Activated naive CD8-positive, alpha-beta T cell treated with anti-CD3 and anti-CD28 coated beads, Interleukin-2, amount 50 U/mL, for 24 hours (primary cell): ENCODE results near the gene PTPRH.
"Not testable (repeated sequence)": the region's sequence is repeated elsewhere in the genome, so short reads cannot be mapped to it uniquely, and the experiment has no call there.

Experiments used
- ATAC-seq: fragments of 150-1000 bp; cut with Tn5 transposase; one replicate; pipeline ENCODE4 v1.10.0; 2021
- DNase-seq: peaks from one replicate; pipeline ENCODE4 v3.0.0; 2021
- H3K27ac Mint-ChIP-seq: one replicate; pipeline ENCODE4 v1.8.0; 2021; ENCODE audit warnings: mild to moderate bottlenecking, mixed read lengths
- H3K27me3 Mint-ChIP-seq: one replicate; pipeline ENCODE4 v1.8.0; 2021; ENCODE audit warnings: mixed read lengths
- H3K36me3 Mint-ChIP-seq: one replicate; pipeline ENCODE4 v1.8.0; 2021; ENCODE audit warnings: low read depth, mixed read lengths
- H3K4me1 Mint-ChIP-seq: one replicate; pipeline ENCODE4 v1.8.0; 2021; ENCODE audit warnings: mixed read lengths
- H3K4me3 Mint-ChIP-seq: one replicate; pipeline ENCODE4 v1.8.0; 2021; ENCODE audit warnings: mild to moderate bottlenecking, moderate library complexity, mixed read lengths
- H3K9me3 Mint-ChIP-seq: one replicate; pipeline ENCODE4 v1.8.0; 2021; ENCODE audit warnings: mixed read lengths

The PTPRH gene

GRCh38 chr19:55172741-55173140, 36.6 kb downstream of the PTPRH start:
- Mint-ChIP-seq H3K9me3 (no peaks in the 10 kb centered on the region), H3K4me1 (peaks cover 2% of the 10 kb centered on the region), H3K36me3 (no peaks in the 10 kb centered on the region), H3K27me3 (peaks cover 74% of the 10 kb centered on the region), H3K4me3 (peak overlapping the region; percentile 4), H3K27ac (no peak overlapping the region)
- DNase-seq (no peak), ATAC-seq (no peak)

DNA sequence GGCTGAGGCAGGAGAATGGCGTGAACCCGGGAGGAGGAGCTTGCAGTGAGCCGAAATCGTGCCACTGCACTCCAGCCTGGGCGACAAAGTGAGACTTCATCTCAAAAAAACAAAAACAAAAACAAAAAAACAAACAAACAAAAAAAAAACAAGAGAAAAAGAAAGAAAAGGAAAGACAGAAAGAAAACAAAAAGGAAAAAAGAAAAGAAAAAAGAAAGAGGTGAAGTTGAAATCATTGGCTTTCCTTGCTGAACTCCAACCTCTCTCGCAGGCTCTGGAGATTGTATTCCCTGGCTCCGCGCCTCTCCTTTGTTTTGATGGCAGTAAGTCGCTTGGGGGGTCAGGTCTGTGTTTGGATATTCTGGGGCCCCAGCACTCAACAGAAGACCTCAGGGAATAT, 37.0 kb downstream of the PTPRH start:
- not testable (repeated sequence) for DNase-seq, ATAC-seq, H3K27ac Mint-ChIP-seq

GRCh38 chr19:55171440-55171839, 37.9 kb downstream of the PTPRH start:
- Mint-ChIP-seq H3K4me1 (peaks cover 9% of the 10 kb centered on the region), H3K4me3 (no peak overlapping the region), H3K27ac (no peak overlapping the region), H3K27me3 (peaks cover 77% of the 10 kb centered on the region), H3K9me3 (no peaks in the 10 kb centered on the region), H3K36me3 (no peaks in the 10 kb centered on the region)
- DNase-seq (no peak), ATAC-seq (no peak)

More for the DNA sequence above, 37.0 kb downstream of the PTPRH start:
- H3K36me3 Mint-ChIP-seq, H3K4me1 Mint-ChIP-seq, H3K9me3 Mint-ChIP-seq: not testable (repeated sequence)
- peaks cover 77% of the 10 kb centered on the region for H3K27me3 Mint-ChIP-seq
- H3K4me3 Mint-ChIP-seq = peak overlapping the region; percentile 4

- no peak overlapping the region for H3K4me3 Mint-ChIP-seq
- H3K36me3 Mint-ChIP-seq = no peaks in the 10 kb centered on the region
- H3K27ac Mint-ChIP-seq = no peak overlapping the region
- peaks cover 77% of the 10 kb centered on the region for H3K27me3 Mint-ChIP-seq
- ATAC-seq (no peak), DNase-seq (no peak)
- no peaks in the 10 kb centered on the region for H3K9me3 Mint-ChIP-seq
- peaks cover 12% of the 10 kb centered on the region for H3K4me1 Mint-ChIP-seq
Measured at GRCh38 chr19:55169136-55169535, 40.2 kb downstream of the PTPRH start.

DNA sequence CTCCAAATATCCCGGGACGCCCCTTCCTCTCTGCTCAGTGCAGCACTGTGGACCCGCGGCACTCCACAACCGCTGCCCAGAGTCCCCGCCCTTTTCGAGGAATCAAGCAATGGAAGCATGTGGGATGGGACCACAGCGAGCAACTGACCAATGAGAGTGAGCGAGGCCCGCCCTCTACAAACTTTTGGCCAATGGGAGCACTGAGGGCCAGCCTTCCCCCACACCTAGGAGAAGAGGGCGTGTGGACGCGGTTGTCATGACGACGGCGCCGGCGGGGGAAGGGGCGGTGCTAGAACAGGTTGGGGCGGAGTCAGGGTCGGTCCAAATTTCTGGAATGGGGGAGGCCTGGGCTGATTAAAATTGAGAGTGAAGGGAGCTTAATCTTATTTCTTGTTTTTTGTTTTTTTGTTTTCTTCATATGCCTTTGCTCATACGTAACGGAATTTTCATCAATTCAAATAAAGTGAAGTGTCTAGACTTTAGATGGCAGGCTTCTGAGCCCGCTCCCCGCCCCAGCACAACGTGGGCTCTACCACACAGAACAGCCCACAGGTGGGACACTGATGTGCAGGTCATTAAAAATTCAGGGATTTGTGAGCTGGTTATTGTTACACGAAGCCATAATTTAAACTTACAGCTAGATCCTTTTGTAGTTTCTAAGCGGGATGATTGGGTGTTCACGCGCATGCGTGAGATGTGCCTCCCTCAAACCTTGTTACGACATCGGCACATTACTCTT, 42.6 kb downstream of the PTPRH start, which contains the start of gene DNAAF3:
DNAAF3 (minus strand) TSS at position 84 of the 739 bp plus-strand sequence. CDS start 200 bp downstream, outside the sequence.
- H3K4me3 Mint-ChIP-seq = peak within 1 kb of the TSS; percentile 39
- peak; percentile 91 for ATAC-seq
- H3K27me3 Mint-ChIP-seq = peaks cover 73% of the 10 kb centered on the region
- no peaks in the 10 kb centered on the region for H3K36me3 Mint-ChIP-seq
- H3K27ac Mint-ChIP-seq = peak within 1 kb of the TSS; percentile 34
- H3K9me3 Mint-ChIP-seq = no peaks in the 10 kb centered on the region
- H3K4me1 Mint-ChIP-seq = peaks cover 11% of the 10 kb centered on the region
- peak; percentile 76 for DNase-seq

GRCh38 chr19:55165952-55166529, 43.3 kb downstream of the PTPRH start:
- Mint-ChIP-seq H3K4me3 (peak overlapping the region; percentile 39), H3K9me3 (no peaks in the 10 kb centered on the region), H3K27ac (peak overlapping the region; percentile 34), H3K4me1 (peaks cover 11% of the 10 kb centered on the region), H3K27me3 (peaks cover 69% of the 10 kb centered on the region), H3K36me3 (no peaks in the 10 kb centered on the region)
- ATAC-seq (peak; percentile 67), DNase-seq (peak; percentile 47)

- H3K36me3 Mint-ChIP-seq = no peaks in the 10 kb centered on the region
- no peak for DNase-seq
- H3K27ac Mint-ChIP-seq = no peak overlapping the region
- ATAC-seq = no peak
- H3K4me3 Mint-ChIP-seq = no peak overlapping the region
- peaks cover 8% of the 10 kb centered on the region for H3K4me1 Mint-ChIP-seq
- H3K27me3 Mint-ChIP-seq = peaks cover 66% of the 10 kb centered on the region
- no peaks in the 10 kb centered on the region for H3K9me3 Mint-ChIP-seq
Measured at GRCh38 chr19:55161571-55162322, 47.6 kb downstream of the PTPRH start.

DNA sequence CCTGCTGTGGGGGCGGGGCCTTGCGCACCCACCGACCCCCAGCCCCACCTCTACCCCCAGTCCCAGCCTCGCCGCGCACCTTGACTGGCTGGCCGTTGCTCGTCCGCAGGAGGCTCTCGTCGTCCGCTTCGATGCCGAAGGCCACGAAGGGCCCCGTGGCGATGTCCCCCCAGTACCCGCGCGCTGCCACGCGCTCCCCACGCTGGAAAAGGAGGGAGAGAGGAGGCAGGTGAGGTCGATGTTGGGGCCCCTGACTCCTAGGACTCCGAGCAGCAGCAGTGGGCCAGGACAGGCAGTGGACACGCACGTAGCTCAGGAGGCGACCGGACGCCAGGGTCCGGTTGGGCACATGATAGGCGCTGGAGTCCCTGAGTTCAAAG, 48.3 kb downstream of the PTPRH start:
- Mint-ChIP-seq H3K4me3 (no peak overlapping the region), H3K27ac (no peak overlapping the region), H3K4me1 (peaks cover 7% of the 10 kb centered on the region), H3K27me3 (peaks cover 64% of the 10 kb centered on the region), H3K36me3 (no peaks in the 10 kb centered on the region), H3K9me3 (no peaks in the 10 kb centered on the region)
- ATAC-seq (no peak), DNase-seq (no peak)

GRCh38 chr19:55160128-55160985, 48.9 kb downstream of the PTPRH start:
- Mint-ChIP-seq H3K9me3 (no peaks in the 10 kb centered on the region), H3K4me3 (no peak overlapping the region), H3K27me3 (peaks cover 58% of the 10 kb centered on the region), H3K36me3 (no peaks in the 10 kb centered on the region), H3K4me1 (peaks cover 7% of the 10 kb centered on the region), H3K27ac (no peak overlapping the region)
- DNase-seq (peak; percentile 93), ATAC-seq (peak; percentile 85)

GRCh38 chr19:55158848-55159749, 50.2 kb downstream of the PTPRH start:
- no peak for DNase-seq
- Mint-ChIP-seq H3K27me3 (peaks cover 56% of the 10 kb centered on the region), H3K27ac (no peak overlapping the region), H3K4me1 (peaks cover 10% of the 10 kb centered on the region), H3K36me3 (peaks cover 2% of the 10 kb centered on the region), H3K4me3 (no peak overlapping the region), H3K9me3 (no peaks in the 10 kb centered on the region)
- ATAC-seq = no peak

- Mint-ChIP-seq H3K36me3 (peaks cover 2% of the 10 kb centered on the region), H3K27ac (no peak overlapping the region), H3K4me3 (no peak overlapping the region), H3K4me1 (peaks cover 13% of the 10 kb centered on the region), H3K27me3 (peaks cover 50% of the 10 kb centered on the region), H3K9me3 (peaks cover 4% of the 10 kb centered on the region)
- ATAC-seq (no peak), DNase-seq (no peak)
Measured at GRCh38 chr19:55158423-55158822, 50.9 kb downstream of the PTPRH start.

GRCh38 chr19:55157064-55157908, 52.0 kb downstream of the PTPRH start, which contains the start of gene TNNI3:
TNNI3 (minus strand) TSS chr19:55157732; CDS start chr19:55157589, 143 bp downstream.
- no peak within 1 kb of the TSS for H3K27ac Mint-ChIP-seq
- peaks cover 14% of the 10 kb centered on the region for H3K4me1 Mint-ChIP-seq
- DNase-seq = no peak
- ATAC-seq = no peak
- H3K9me3 Mint-ChIP-seq = peaks cover 6% of the 10 kb centered on the region
- H3K4me3 Mint-ChIP-seq = no peak within 1 kb of the TSS
- peaks cover 2% of the 10 kb centered on the region for H3K36me3 Mint-ChIP-seq
- peaks cover 45% of the 10 kb centered on the region for H3K27me3 Mint-ChIP-seq
